Suppressor macrophage treated with lipopolysaccharide for 4 hours (primary cell): ENCODE results near the gene KCNMB2.
"Not testable (repeated sequence)": the region's sequence is repeated elsewhere in the genome, so short reads cannot be mapped to it uniquely, and the experiment has no call there.

Experiments used
- DNase-seq: peaks from one replicate; pipeline ENCODE4 v3.0.0-alpha.2; 2020

KCNMB2 gene

GRCh38 chr3:178707311-178708031 is 171.2 kb downstream of the KCNMB2 start:
- no peak for DNase-seq

GRCh38 chr3:178709051-178709450 is 172.8 kb downstream of the KCNMB2 start:
- no peak for DNase-seq

- no peak for DNase-seq
Observed at GRCh38 chr3:178711753-178712152, 175.5 kb downstream of the KCNMB2 start.

- DNase-seq: no peak
Observed at GRCh38 chr3:178712247-178712646, 176.0 kb downstream of the KCNMB2 start.

GRCh38 chr3:178714925-178715832 is 178.9 kb downstream of the KCNMB2 start:
- DNase-seq: no peak

- no peak for DNase-seq
Observed at GRCh38 chr3:178718995-178719635, 182.9 kb downstream of the KCNMB2 start.

- no peak for DNase-seq
Observed at GRCh38 chr3:178732824-178733223, 196.6 kb downstream of the KCNMB2 start.

GRCh38 chr3:178735032-178735674 is 198.9 kb downstream of the KCNMB2 start:
- DNase-seq: no peak

GRCh38 chr3:178736300-178736699 is 200.1 kb downstream of the KCNMB2 start:
- DNase-seq: no peak

GRCh38 chr3:178739720-178740119 is 203.5 kb downstream of the KCNMB2 start:
- DNase-seq: no peak

- no peak for DNase-seq
Observed at GRCh38 chr3:178741020-178741419, 204.8 kb downstream of the KCNMB2 start.

GRCh38 chr3:178743297-178743696 is 207.1 kb downstream of the KCNMB2 start:
- DNase-seq: no peak

- not testable (repeated sequence) for DNase-seq
Observed at GRCh38 chr3:178745861-178746655, 209.8 kb downstream of the KCNMB2 start.

- no peak for DNase-seq
Observed at GRCh38 chr3:178748874-178749273, 212.6 kb downstream of the KCNMB2 start.

- no peak for DNase-seq
Observed at GRCh38 chr3:178749471-178749870, 213.2 kb downstream of the KCNMB2 start.

GRCh38 chr3:178750639-178751300 is 214.5 kb downstream of the KCNMB2 start:
- no peak for DNase-seq

- DNase-seq: no peak
Observed at GRCh38 chr3:178752843-178753242, 216.6 kb downstream of the KCNMB2 start.

- DNase-seq: no peak
Observed at GRCh38 chr3:178754852-178755510, 218.7 kb downstream of the KCNMB2 start.

GRCh38 chr3:178761024-178761423 is 224.8 kb downstream of the KCNMB2 start:
- DNase-seq: no peak

- no peak for DNase-seq
Observed at GRCh38 chr3:178761461-178761860, 225.2 kb downstream of the KCNMB2 start.

- no peak for DNase-seq
Observed at GRCh38 chr3:178762385-178762784, 226.1 kb downstream of the KCNMB2 start.
